ENCODE measurements around the gene SGK1.

- TF ChIP-seq EP300 (IDR thresholded peaks at IDR 0.05) = no peak
- no peak for TF ChIP-seq POLR2AphosphoS5 (IDR thresholded peaks at IDR 0.05)
- TF ChIP-seq CTCF (IDR thresholded peaks at IDR 0.05) = no peak
Measured at GRCh38 chr6:134221250-134221649, 96.7 kb downstream of the SGK1 start.
